ENCODE results near the gene CAPRIN2.

Gene CAPRIN2

GRCh38 chr12:30779578-30779977 is 24.8 kb upstream of the CAPRIN2 start:
- H3K4me1 ChIP-seq = no peaks in the 10 kb centered on the region
- peaks cover 29 to 47% (median 34%) of the 10 kb centered on the region in 11 experiments for H3K9me3 ChIP-seq (replicated peaks in 1 of 11)
- no peak overlapping the region for H3K4me3 ChIP-seq
- no peak overlapping the region for H3K9ac ChIP-seq
- H3K4me2 ChIP-seq = no peak overlapping the region
- no peaks in the 10 kb centered on the region for H4K20me1 ChIP-seq
- H3K27ac ChIP-seq = no peak overlapping the region
- TF ChIP-seq Cebpa-rat (IDR thresholded peaks at IDR 0.05) = no peak
- no peaks in the 10 kb centered on the region for H3K27me3 ChIP-seq
- H3K36me3 ChIP-seq = no peaks in the 10 kb centered on the region; a peak in 1 of 22 replicates

- Histone ChIP-seq H3K27me3 (no peaks in the 10 kb centered on the region), H3K4me2 (no peak overlapping the region), H3K4me1 (no peaks in the 10 kb centered on the region), H3K27ac (no peak overlapping the region), H4K20me1 (no peaks in the 10 kb centered on the region), H3K9ac (no peak overlapping the region), H3K4me3 (no peak overlapping the region), H3K36me3 (no peaks in the 10 kb centered on the region; a peak in 1 of 22 replicates), H3K9me3 (replicated peaks in 1 of 11) (peaks cover 29 to 47% (median 34%) of the 10 kb centered on the region in 11 experiments)
- no peak for TF ChIP-seq Cebpa-rat (IDR thresholded peaks at IDR 0.05)
Measured at GRCh38 chr12:30779178-30779577, 24.4 kb upstream of the CAPRIN2 start.

DNA sequence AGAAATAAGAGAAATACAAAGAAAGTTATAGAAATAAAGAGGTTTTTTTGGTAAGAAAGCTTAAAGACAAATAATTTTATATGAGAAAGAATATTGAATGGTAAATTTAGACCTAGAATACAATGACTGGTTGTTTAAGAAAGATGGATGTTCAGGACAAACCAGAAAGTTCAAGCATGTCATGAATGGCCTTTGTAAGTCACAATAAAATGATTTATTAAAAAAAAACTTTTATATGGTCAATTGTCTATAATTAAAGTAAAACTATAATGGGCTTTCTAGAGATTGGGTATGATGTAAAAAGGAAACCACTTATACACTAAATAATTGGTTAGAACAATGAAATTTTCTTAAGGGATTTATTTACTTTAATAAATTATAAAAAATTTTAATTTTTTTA is 19.8 kb upstream of the CAPRIN2 start:
- Histone ChIP-seq H3K4me1 (no peaks in the 10 kb centered on the region), H3K9me3 (replicated peaks in 1 of 11) (peaks cover 38 to 54% (median 45%) of the 10 kb centered on the region in 11 experiments), H3K9ac (no peak overlapping the region), H3K36me3 (no peaks in the 10 kb centered on the region; a peak in 1 of 22 replicates), H3K4me2 (no peak overlapping the region), H3K27me3 (no peaks in the 10 kb centered on the region), H4K20me1 (no peaks in the 10 kb centered on the region), H3K27ac (no peak overlapping the region), H3K4me3 (no peak overlapping the region)
- TF ChIP-seq Cebpa-rat (IDR thresholded peaks at IDR 0.05) = no peak

- TF ChIP-seq Cebpa-rat (IDR thresholded peaks at IDR 0.05) = no peak
- H3K27ac ChIP-seq = no peak overlapping the region
- H3K36me3 ChIP-seq = no peaks in the 10 kb centered on the region
- no peaks in the 10 kb centered on the region for H3K27me3 ChIP-seq
- peaks cover 13 to 24% (median 20%) of the 10 kb centered on the region in 11 experiments for H3K9me3 ChIP-seq (replicated peaks in 1 of 11)
- H3K4me1 ChIP-seq = no peaks in the 10 kb centered on the region
- no peak overlapping the region for H3K9ac ChIP-seq
- H4K20me1 ChIP-seq = no peaks in the 10 kb centered on the region
- no peak overlapping the region for H3K4me2 ChIP-seq
- no peak overlapping the region for H3K4me3 ChIP-seq
Measured at GRCh38 chr12:30769802-30770201, 15.1 kb upstream of the CAPRIN2 start.

GRCh38 chr12:30764251-30764650 is 9.5 kb upstream of the CAPRIN2 start:
- no peaks in the 10 kb centered on the region for H3K27me3 ChIP-seq

GRCh38 chr12:30763053-30763452 is 8.3 kb upstream of the CAPRIN2 start:
- TF ChIP-seq Cebpa-rat (IDR thresholded peaks at IDR 0.05) = no peak
- Histone ChIP-seq H3K27ac (no peak overlapping the region), H3K4me3 (no peak overlapping the region)

More at GRCh38 chr12:30764251-30764650, 9.5 kb upstream of the CAPRIN2 start:
- Histone ChIP-seq H4K20me1 (no peaks in the 10 kb centered on the region), H3K4me3 (no peak overlapping the region), H3K36me3 (no peaks in the 10 kb centered on the region), H3K9ac (no peak overlapping the region), H3K4me1 (no peaks in the 10 kb centered on the region), H3K27ac (no peak overlapping the region), H3K4me2 (no peak overlapping the region), H3K9me3 (replicated peaks in 1 of 11) (peaks cover 0 to 15% (median 10%) of the 10 kb centered on the region in 11 experiments; a peak in 13 of 22 replicates)
- no peak for TF ChIP-seq Cebpa-rat (IDR thresholded peaks at IDR 0.05)

GRCh38 chr12:30761730-30762129 is 7.0 kb upstream of the CAPRIN2 start:
- no peaks in the 10 kb centered on the region for H3K36me3 ChIP-seq
- no peak overlapping the region for H3K27ac ChIP-seq
- no peaks in the 10 kb centered on the region for H3K4me1 ChIP-seq
- no peaks in the 10 kb centered on the region for H4K20me1 ChIP-seq
- H3K27me3 ChIP-seq = no peaks in the 10 kb centered on the region
- H3K4me2 ChIP-seq = no peak overlapping the region
- TF ChIP-seq Cebpa-rat (IDR thresholded peaks at IDR 0.05) = peak in 2 of 11 experiments; percentile 21 to 27; a peak in 1 of 22 replicates
- H3K9me3 ChIP-seq (replicated peaks in 1 of 11) = peaks cover 0 to 15% (median 10%) of the 10 kb centered on the region in 11 experiments; a peak in 13 of 22 replicates
- no peak overlapping the region for H3K9ac ChIP-seq
- no peak overlapping the region for H3K4me3 ChIP-seq

More at GRCh38 chr12:30763053-30763452, 8.3 kb upstream of the CAPRIN2 start:
- H3K36me3 ChIP-seq = no peaks in the 10 kb centered on the region
- no peaks in the 10 kb centered on the region for H3K4me1 ChIP-seq
- H3K9ac ChIP-seq = no peak overlapping the region
- no peak overlapping the region for H3K4me2 ChIP-seq
- H3K9me3 ChIP-seq (replicated peaks in 1 of 11) = peaks cover 0 to 15% (median 10%) of the 10 kb centered on the region in 11 experiments; a peak in 13 of 22 replicates
- H3K27me3 ChIP-seq = no peaks in the 10 kb centered on the region
- no peaks in the 10 kb centered on the region for H4K20me1 ChIP-seq

GRCh38 chr12:30757316-30757715 is 2.6 kb upstream of the CAPRIN2 start:
- no peak overlapping the region for H3K9ac ChIP-seq
- H3K36me3 ChIP-seq = no peaks in the 10 kb centered on the region
- peaks cover 15 to 25% (median 20%) of the 10 kb centered on the region in 10 experiments for H3K4me1 ChIP-seq
- no peaks in the 10 kb centered on the region for H4K20me1 ChIP-seq
- H3K4me3 ChIP-seq = no peak overlapping the region
- H3K4me2 ChIP-seq = no peak overlapping the region
- peaks cover 0 to 15% (median 10%) of the 10 kb centered on the region in 11 experiments; a peak in 13 of 22 replicates for H3K9me3 ChIP-seq (replicated peaks in 1 of 11)
- no peaks in the 10 kb centered on the region for H3K27me3 ChIP-seq
- H3K27ac ChIP-seq = no peak overlapping the region
- TF ChIP-seq Cebpa-rat (IDR thresholded peaks at IDR 0.05) = no peak

DNA sequence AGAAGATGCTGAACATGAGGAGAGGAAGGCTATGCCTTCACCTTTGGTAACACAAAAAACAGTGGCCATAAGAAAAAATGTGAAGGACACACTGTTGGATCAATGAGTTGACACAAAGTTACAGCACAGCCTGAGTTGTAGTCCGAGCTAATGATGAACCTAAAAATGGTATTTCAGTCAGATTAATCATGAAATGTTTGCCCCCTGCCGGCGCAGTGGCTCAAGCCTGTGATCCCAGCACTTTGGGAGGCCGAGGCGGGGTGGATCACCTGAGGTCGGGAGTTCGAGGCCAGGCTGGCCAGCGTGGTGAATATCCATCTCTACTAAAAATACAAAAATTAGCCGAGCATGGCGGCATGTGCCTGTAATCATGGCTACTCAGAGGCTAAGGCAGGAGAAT is 1.3 kb upstream of the CAPRIN2 start:
- no peak overlapping the region for H3K4me2 ChIP-seq
- H3K4me3 ChIP-seq = no peak overlapping the region
- H3K9me3 ChIP-seq (replicated peaks in 1 of 11) = peaks cover 0 to 8% (median 6%) of the 10 kb centered on the region in 11 experiments; a peak in 13 of 22 replicates
- H4K20me1 ChIP-seq = no peaks in the 10 kb centered on the region
- no peak for TF ChIP-seq Cebpa-rat (IDR thresholded peaks at IDR 0.05)
- no peaks in the 10 kb centered on the region for H3K27me3 ChIP-seq
- H3K9ac ChIP-seq = no peak overlapping the region
- no peak overlapping the region for H3K27ac ChIP-seq
- peaks cover 15 to 28% (median 21%) of the 10 kb centered on the region in 10 experiments for H3K4me1 ChIP-seq
- H3K36me3 ChIP-seq = no peaks in the 10 kb centered on the region

DNA sequence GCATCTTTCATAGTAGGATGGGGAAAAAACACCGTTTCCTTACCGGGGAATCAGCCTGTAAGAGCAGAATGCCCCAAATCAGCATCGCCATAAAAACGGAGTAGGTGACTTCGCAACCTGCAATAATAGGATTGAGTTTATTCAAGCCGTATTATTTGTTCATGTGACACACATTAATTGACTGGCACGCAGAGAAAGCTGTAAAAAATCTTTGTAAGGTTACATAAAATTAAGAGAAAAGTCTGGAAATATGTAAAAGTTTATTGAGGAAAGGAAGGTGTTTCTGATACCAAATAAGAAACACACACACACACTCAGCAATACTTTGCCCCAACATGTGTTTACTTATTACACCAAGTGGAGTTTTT is 628 bp upstream of the CAPRIN2 start:
- Histone ChIP-seq H3K4me1 (peaks cover 15 to 28% (median 21%) of the 10 kb centered on the region in 10 experiments), H3K4me3 (peak overlapping the region; percentile 74 to 89 (median 80)), H3K36me3 (no peaks in the 10 kb centered on the region), H3K4me2 (peak overlapping the region; percentile 86 to 96 (median 90)), H3K27me3 (no peaks in the 10 kb centered on the region), H3K9me3 (replicated peaks in 1 of 11) (peaks cover 0 to 1% (median 0%) of the 10 kb centered on the region in 11 experiments; a peak in 1 of 22 replicates), H3K27ac (peak overlapping the region; percentile 59 to 82 (median 73); a peak in 21 of 22 replicates), H3K9ac (peak overlapping the region; percentile 71 to 87 (median 82); a peak in 21 of 22 replicates), H4K20me1 (no peaks in the 10 kb centered on the region)
- no peak for TF ChIP-seq Cebpa-rat (IDR thresholded peaks at IDR 0.05)

All from BLaER1 treated with 17β-estradiol and CSF1 and Interleukin-3, amounts not matched to agents 10 nM and 100 nM (cell line).